GM12891 (cell line): Measurements from ENCODE around the gene DOCK10.

Source experiments
- PAX5 ChIP-seq: IDR thresholded peaks from 2 replicates; pipeline ENCODE4 v1.6.1; 2011; ENCODE audit warnings: low read length, moderate library complexity, mild to moderate bottlenecking; ENCODE audit not compliant: insufficient read depth, severe bottlenecking
- POLR2A ChIP-seq: IDR thresholded peaks from 2 replicates; pipeline ENCODE4 v1.6.1; 2011; ENCODE audit warnings: low read depth, low read length, control low read depth
- POLR2AphosphoS5 ChIP-seq: IDR thresholded peaks from 2 replicates; pipeline ENCODE4 v1.6.1; 2011; ENCODE audit warnings: low read depth, low read length, control low read depth
- SPI1 ChIP-seq: IDR thresholded peaks from 2 replicates; pipeline ENCODE4 v1.6.1; 2011; ENCODE audit warnings: low read depth, low read length, control low read depth
- TAF1 ChIP-seq: IDR thresholded peaks from 2 replicates; pipeline ENCODE4 v1.6.1; 2011; ENCODE audit warnings: low read depth, low read length, control low read depth

DNA sequence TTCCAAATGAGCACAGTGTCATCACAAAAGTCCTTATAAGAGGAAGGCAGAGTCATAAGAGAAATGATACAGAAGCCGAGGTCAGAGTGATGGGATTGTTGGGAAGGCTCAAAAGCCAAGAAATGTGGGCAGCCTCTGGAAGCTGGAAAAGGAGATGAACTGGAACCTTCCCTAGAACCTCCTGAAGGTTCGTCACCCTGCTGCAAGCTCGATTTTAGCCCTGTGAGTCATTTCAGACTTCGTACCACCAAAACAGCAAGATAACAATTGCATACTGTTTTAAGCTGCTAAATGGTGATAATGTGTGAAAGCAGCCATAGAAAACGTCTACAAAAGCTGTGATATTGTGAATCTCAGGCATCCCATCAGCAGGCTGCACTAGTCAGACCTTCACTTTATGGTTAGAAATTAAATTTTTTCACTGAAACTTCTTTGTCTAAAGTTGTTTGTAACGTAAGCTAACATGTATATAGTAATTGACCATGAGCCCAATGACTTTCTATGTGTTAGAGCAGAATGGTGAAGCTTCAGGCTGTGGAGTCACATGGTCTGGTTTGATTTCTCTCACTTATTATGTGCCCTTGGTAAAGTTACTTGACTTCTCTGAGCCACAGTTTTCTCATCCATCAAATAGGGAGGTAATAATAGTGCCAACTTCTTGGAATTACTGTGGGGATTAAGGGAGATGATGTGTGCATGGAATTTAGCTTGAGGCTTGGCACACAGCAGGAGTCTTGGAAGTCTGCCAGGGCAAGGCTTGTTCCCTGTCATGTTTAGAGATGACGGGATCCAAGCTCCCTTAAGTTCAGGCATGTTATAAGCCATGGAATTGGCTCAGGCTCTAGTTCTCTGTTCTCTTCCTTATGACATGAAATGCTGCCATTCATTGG, 194.1 kb downstream of the DOCK10 start:
- TF ChIP-seq TAF1 = no peak
- TF ChIP-seq POLR2AphosphoS5 = no peak
- TF ChIP-seq POLR2A = no peak
- no peak for TF ChIP-seq PAX5
- no peak for TF ChIP-seq SPI1
